Measurements from ENCODE around the gene WDR74.

GRCh38 chr11:62835336-62835735, 4.1 kb downstream of the WDR74 start:
- TF ChIP-seq POLR2A (IDR thresholded peaks at IDR 0.05; ENCODE audit: low read depth, low read length), result no peak
- no peak for TF ChIP-seq POLR2AphosphoS5 (IDR thresholded peaks at IDR 0.05; ENCODE audit: low read depth, low read length)
- TF ChIP-seq TAF1 (IDR thresholded peaks at IDR 0.05; ENCODE audit: borderline replicate concordance, low read depth, low read length), result no peak
